ENCODE data around the gene ARFIP1. TPM values are rescaled to one million over a fixed set of nuclear protein-coding genes. Genes with fewer than 3 reads are reported as not detected.

ARFIP1 gene
- total RNA-seq, 1 donor from 2014 or later: 44.4 TPM

GRCh38 chr4:152961773-152962115, 182.0 kb downstream of the ARFIP1 start:
- no peak for DNase-seq (ENCODE audit: low spot score)

Other genes starting within 250 kb of the ARFIP1 start
- 29.7 TPM for gene FBXW7, start 243.9 kb upstream of the ARFIP1 start, total RNA-seq
- 2.2 TPM for gene TMEM154, start 100.0 kb upstream of the ARFIP1 start, total RNA-seq
- gene TIGD4, start 224 bp upstream of the ARFIP1 start, total RNA-seq: 0.92 TPM
- 23.6 TPM for gene FHDC1, start 156.4 kb downstream of the ARFIP1 start, total RNA-seq